Activated T-helper 1 cell treated with anti-CD3 and anti-CD28 coated beads, Interleukin-12 subunit alpha, Interleukin-12 subunit beta, Interleukin-2, Interleukin-4 antibody, amounts not matched to agents 30 ng/mL and 10 ng/mL and 1 ng/mL, durations not matched to agents 14 hours and 24 hours and 36 hours (primary cell): ENCODE data around the gene GRN. TPM values are rescaled to one million over a fixed set of nuclear protein-coding genes. Genes with fewer than 3 reads are reported as not detected.

Source experiments
- DNase-seq: peaks from one replicate; pipeline ENCODE4 v3.0.0; 2021; ENCODE audit warnings: low spot score
- H3K27ac Mint-ChIP-seq: one replicate; pipeline ENCODE4 v1.8.0; 2021; ENCODE audit warnings: mild to moderate bottlenecking, mixed read lengths
- H3K27me3 Mint-ChIP-seq: one replicate; pipeline ENCODE4 v1.8.0; 2022; ENCODE audit warnings: mild to moderate bottlenecking, moderate library complexity, mixed read lengths; ENCODE audit not compliant: insufficient read depth
- H3K36me3 Mint-ChIP-seq: one replicate; pipeline ENCODE4 v1.8.0; 2021; ENCODE audit warnings: low read depth, mixed read lengths
- H3K4me1 Mint-ChIP-seq: one replicate; pipeline ENCODE4 v1.8.0; 2021; ENCODE audit warnings: low read depth, mixed read lengths
- H3K4me3 Mint-ChIP-seq: one replicate; pipeline ENCODE4 v1.8.0; 2021; ENCODE audit warnings: mild to moderate bottlenecking, moderate library complexity, mixed read lengths
- H3K9me3 Mint-ChIP-seq: one replicate; pipeline ENCODE4 v1.8.0; 2021; ENCODE audit warnings: mixed read lengths
- intact Hi-C: fragments of 100-400 bp; cut with micrococcal nuclease; formaldehyde crosslinking; loops from one replicate; pipeline ENCODE4 v1.15.1; 2024
- total RNA-seq: library from RNA; stranded (reverse); gene quantifications from 2 replicates; pipeline ENCODE4 v1.2.3, GENCODE V29; 2022

GRN gene
- total RNA-seq, 1 donor from 2014 or later = 42.9 TPM

- peak overlapping the region; percentile 30 for H3K4me3 Mint-ChIP-seq
- peaks cover 8% of the 10 kb centered on the region for H3K36me3 Mint-ChIP-seq
- intact Hi-C loops = no loop called here
- H3K9me3 Mint-ChIP-seq = no peaks in the 10 kb centered on the region
- DNase-seq = no peak
- H3K27ac Mint-ChIP-seq = no peak overlapping the region
- H3K4me1 Mint-ChIP-seq = peaks cover 15% of the 10 kb centered on the region
- H3K27me3 Mint-ChIP-seq = peaks cover 31% of the 10 kb centered on the region
Observed at GRCh38 chr17:44314031-44314430, 31.1 kb upstream of the GRN start.

GRCh38 chr17:44314524-44314868, 30.6 kb upstream of the GRN start:
- H3K4me3 Mint-ChIP-seq = peak overlapping the region; percentile 30
- no peaks in the 10 kb centered on the region for H3K9me3 Mint-ChIP-seq
- no peak overlapping the region for H3K27ac Mint-ChIP-seq
- no peak for DNase-seq
- intact Hi-C loops = no loop called here
- peaks cover 15% of the 10 kb centered on the region for H3K4me1 Mint-ChIP-seq
- H3K36me3 Mint-ChIP-seq = peaks cover 11% of the 10 kb centered on the region
- peaks cover 31% of the 10 kb centered on the region for H3K27me3 Mint-ChIP-seq

GRCh38 chr17:44314869-44315661, 30.0 kb upstream of the GRN start:
- peaks cover 12% of the 10 kb centered on the region for H3K36me3 Mint-ChIP-seq
- H3K4me3 Mint-ChIP-seq = peak overlapping the region; percentile 65
- H3K27ac Mint-ChIP-seq = peak overlapping the region; percentile 9
- peaks cover 15% of the 10 kb centered on the region for H3K4me1 Mint-ChIP-seq
- H3K27me3 Mint-ChIP-seq = peaks cover 26% of the 10 kb centered on the region
- no peaks in the 10 kb centered on the region for H3K9me3 Mint-ChIP-seq
- peak; percentile 39 for DNase-seq
- intact Hi-C loops = no loop called here

DNA sequence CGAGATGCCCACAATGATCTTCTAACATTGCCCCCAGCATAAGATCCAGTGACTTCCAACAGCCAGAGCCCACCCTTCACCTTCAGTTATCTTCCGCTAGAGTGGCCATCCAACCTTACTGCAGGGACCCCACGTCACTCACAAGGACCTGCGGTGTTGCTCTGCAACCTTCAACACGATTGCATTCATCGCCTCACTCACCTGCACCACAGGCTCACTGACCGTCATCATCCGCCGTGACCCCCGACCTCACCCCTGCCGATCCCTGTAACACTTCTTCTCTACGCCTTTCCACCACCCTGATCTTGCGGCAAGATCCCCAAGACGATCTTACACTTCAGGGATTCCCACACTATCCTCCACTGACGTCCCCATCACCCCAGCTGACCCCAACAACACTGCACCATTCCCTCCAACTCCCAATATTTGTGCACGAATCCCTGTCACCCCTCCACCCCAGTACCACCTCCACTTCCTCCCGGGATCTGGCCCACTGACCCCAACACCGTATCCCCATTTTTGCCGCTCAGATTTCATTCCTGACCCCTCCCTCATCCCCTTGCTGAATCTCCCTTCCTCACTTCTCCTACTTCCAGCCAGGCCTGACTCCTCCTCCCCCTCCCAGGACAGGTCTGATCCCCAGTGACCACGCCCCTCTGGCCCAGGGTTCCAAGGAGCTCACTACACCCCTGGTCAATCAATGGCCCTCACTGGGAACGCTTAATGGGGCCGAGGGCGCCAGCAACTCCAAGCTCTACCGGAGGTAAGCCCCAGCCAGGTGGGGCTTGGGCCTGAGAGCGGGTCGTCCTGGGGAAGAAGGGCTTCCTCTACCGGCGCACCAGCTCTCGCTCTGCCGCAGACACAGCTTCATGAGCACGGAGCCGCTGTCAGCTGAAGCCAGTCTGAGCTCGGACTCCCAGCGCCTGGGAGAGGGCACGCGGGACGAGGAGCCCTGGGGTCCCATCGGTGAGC, 29.1 kb upstream of the GRN start:
- peaks cover 24% of the 10 kb centered on the region for H3K27me3 Mint-ChIP-seq

GRCh38 chr17:44317545-44317944, 27.6 kb upstream of the GRN start:
- Mint-ChIP-seq H3K4me3 (peak overlapping the region; percentile 11), H3K4me1 (peaks cover 15% of the 10 kb centered on the region), H3K27me3 (peaks cover 24% of the 10 kb centered on the region), H3K36me3 (peaks cover 21% of the 10 kb centered on the region), H3K27ac (no peak overlapping the region), H3K9me3 (no peaks in the 10 kb centered on the region)
- intact Hi-C loops = no loop called here
- no peak for DNase-seq

More for the DNA sequence above, 29.1 kb upstream of the GRN start:
- peaks cover 15% of the 10 kb centered on the region for H3K4me1 Mint-ChIP-seq
- intact Hi-C loops = no loop called here
- H3K4me3 Mint-ChIP-seq = peak overlapping the region; percentile 65
- H3K9me3 Mint-ChIP-seq = no peaks in the 10 kb centered on the region
- H3K36me3 Mint-ChIP-seq = peaks cover 14% of the 10 kb centered on the region
- peak overlapping the region; percentile 9 for H3K27ac Mint-ChIP-seq
- no peak for DNase-seq

DNA sequence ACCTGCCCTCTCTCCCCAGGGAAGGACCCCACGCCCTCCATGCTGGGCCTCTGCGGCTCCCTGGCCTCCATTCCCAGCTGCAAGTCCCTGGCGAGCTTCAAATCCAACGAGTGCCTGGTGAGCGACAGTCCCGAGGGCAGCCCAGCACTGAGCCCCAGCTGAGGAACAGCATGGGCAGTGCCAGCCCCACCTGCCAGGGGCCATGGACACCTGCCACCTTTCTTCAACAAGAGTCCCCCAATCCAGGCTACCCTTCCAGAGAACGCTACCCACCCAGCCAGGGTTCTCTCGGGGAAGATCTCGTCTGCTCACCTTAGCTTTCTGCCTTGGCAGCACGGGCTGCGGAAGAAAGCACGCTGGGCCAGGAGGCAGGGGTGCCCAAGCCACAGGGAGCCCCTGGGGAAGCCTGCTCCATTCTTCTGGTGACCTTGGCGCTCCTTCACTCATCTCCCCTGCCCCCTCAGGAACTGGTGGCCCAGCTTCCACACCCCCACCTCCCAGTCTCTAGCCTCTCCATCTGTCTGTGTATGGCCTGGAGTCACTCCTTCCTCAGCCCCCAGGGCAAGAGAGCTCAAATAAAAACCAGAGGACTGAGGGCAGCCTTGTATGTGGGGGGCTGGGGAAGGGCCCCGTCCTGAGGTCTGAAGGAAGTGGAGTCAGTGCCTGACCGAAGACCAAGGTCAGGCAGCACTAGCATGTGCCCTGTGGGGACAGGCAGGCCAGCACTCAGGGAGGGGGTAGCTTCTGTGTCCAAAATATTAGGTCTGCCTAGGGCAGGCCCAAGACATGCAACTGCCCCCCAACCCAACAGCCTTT, 26.8 kb upstream of the GRN start:
- Mint-ChIP-seq H3K9me3 (no peaks in the 10 kb centered on the region), H3K27me3 (peaks cover 24% of the 10 kb centered on the region), H3K27ac (no peak overlapping the region), H3K4me3 (no peak overlapping the region), H3K36me3 (peaks cover 21% of the 10 kb centered on the region), H3K4me1 (peaks cover 15% of the 10 kb centered on the region)
- intact Hi-C loops = no loop called here
- no peak for DNase-seq

GRCh38 chr17:44320066-44320465, 25.0 kb upstream of the GRN start:
- intact Hi-C loops = loop anchor here (10.0 kb wide), 1 partner anchor 255 kb away; the partner anchor contains the start of gene LSM12
- Mint-ChIP-seq H3K9me3 (no peaks in the 10 kb centered on the region), H3K27me3 (peaks cover 16% of the 10 kb centered on the region), H3K4me1 (peaks cover 15% of the 10 kb centered on the region), H3K36me3 (peaks cover 23% of the 10 kb centered on the region), H3K4me3 (no peak overlapping the region), H3K27ac (no peak overlapping the region)
- no peak for DNase-seq

DNA sequence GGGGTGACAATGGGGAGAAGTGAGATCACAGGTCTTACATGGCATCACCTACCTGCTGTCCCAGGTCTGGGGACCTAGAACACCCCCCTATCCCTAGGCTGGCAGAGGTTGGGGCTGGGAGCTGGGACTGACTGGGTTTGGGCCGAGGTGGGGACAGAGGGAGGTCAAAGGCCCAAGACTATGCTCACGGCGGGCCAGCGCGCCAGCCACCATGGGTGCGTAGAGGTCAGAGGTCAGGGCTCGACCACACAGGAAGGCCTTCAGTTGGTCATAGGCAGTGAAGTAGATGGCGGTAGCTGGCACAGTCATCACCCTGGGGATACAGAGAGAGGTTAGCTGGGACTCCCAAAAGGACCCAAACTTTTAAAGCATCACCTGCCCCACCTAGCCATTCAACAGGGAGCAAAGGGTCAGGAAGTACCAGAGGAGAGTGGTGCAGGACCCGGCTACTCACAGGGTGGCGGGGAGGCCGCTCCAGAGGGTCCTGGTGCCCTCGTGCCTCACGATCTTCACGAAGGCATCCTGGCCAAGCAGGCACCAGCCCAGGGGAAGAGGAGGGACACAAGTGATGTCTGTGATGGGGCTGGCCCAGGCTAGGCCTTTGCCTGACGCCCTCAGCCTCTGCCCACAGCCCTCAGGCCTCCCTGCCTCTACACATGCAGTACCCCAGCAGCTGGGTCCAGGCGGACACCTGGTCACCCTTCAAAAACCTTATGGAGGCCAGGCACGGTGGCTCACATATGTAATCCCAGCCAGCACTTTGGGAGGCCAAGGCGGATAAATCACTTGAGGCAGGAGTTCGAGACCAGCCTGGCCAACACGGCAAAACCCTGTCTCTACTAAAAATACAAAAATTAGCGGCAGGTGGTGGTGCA, 23.6 kb upstream of the GRN start:
- no peak for DNase-seq
- H3K4me3 Mint-ChIP-seq = peak overlapping the region; percentile 47
- H3K9me3 Mint-ChIP-seq = no peaks in the 10 kb centered on the region
- peaks cover 25% of the 10 kb centered on the region for H3K36me3 Mint-ChIP-seq
- H3K27me3 Mint-ChIP-seq = peaks cover 5% of the 10 kb centered on the region
- H3K27ac Mint-ChIP-seq = no peak overlapping the region
- H3K4me1 Mint-ChIP-seq = peaks cover 10% of the 10 kb centered on the region
- intact Hi-C loops = loop anchor here (10.0 kb wide), 1 partner anchor 257 kb away; the partner anchor contains the start of gene LSM12

GRCh38 chr17:44322236-44322895, 22.7 kb upstream of the GRN start:
- no peaks in the 10 kb centered on the region for H3K27me3 Mint-ChIP-seq
- intact Hi-C loops = loop anchor here (10.0 kb wide), 1 partner anchor 258 kb away; the partner anchor contains the start of gene LSM12
- H3K9me3 Mint-ChIP-seq = no peaks in the 10 kb centered on the region
- no peak for DNase-seq
- H3K27ac Mint-ChIP-seq = no peak overlapping the region
- H3K36me3 Mint-ChIP-seq = peaks cover 22% of the 10 kb centered on the region
- peak overlapping the region; percentile 53 for H3K4me3 Mint-ChIP-seq
- H3K4me1 Mint-ChIP-seq = peaks cover 12% of the 10 kb centered on the region

- H3K27ac Mint-ChIP-seq = peak overlapping the region; percentile 44
- H3K36me3 Mint-ChIP-seq = peaks cover 17% of the 10 kb centered on the region
- DNase-seq = no peak
- intact Hi-C loops = loop anchor here (1.0 to 10.0 kb wide), 5 partner anchors 15 to 259 kb away; partner anchors contain the start of genes GRN, LSM12 and RUNDC3A
- H3K27me3 Mint-ChIP-seq = no peaks in the 10 kb centered on the region
- H3K4me1 Mint-ChIP-seq = peaks cover 10% of the 10 kb centered on the region
- H3K9me3 Mint-ChIP-seq = no peaks in the 10 kb centered on the region
- peak overlapping the region; percentile 89 for H3K4me3 Mint-ChIP-seq
Observed at GRCh38 chr17:44323359-44324091, 21.6 kb upstream of the GRN start.
